Upper lobe of left lung (tissue), 4 donors: Measurements from ENCODE around the gene MED13L.

Experiments used
- CTCF ChIP-seq, 6 experiments: fragments of 450-650 bp in 4 of 6; fragments of 200-600 bp in 2 of 6; sonication (generic) in 2 of 6; IDR thresholded peaks; one replicate each; pipeline ENCODE4 v1.5.1; 2016 to 2019; ENCODE audit warnings: antibody characterized with exemption in 6 of 6
- EP300 ChIP-seq, 4 donors: sonication (generic); formaldehyde crosslinking; IDR thresholded peaks; one replicate each; pipeline ENCODE4 v1.5.1; 2017; ENCODE audit warnings: antibody characterized with exemption in 4 of 4, control low read depth in 2 of 4

- no peak for TF ChIP-seq CTCF (IDR thresholded peaks at IDR 0.05)
- no peak for TF ChIP-seq EP300 (IDR thresholded peaks at IDR 0.05)
These were observed 75.1 kb downstream of the MED13L start for GRCh38 chr12:116202433-116202832.
